NB4 (cell line): ENCODE results near the gene OPALIN.

ENCODE experiments used
- CTCF ChIP-seq: IDR thresholded peaks from one replicate; pipeline ENCODE4 v1.5.1; 2012; ENCODE audit warnings: low read depth, low read length
- MAX ChIP-seq: IDR thresholded peaks from 2 replicates; pipeline ENCODE4 v1.6.1; 2011; ENCODE audit warnings: low read depth, low read length
- MYC ChIP-seq: IDR thresholded peaks from 2 replicates; pipeline ENCODE4 v1.6.1; 2011; ENCODE audit warnings: low read depth, low read length
- POLR2A ChIP-seq: IDR thresholded peaks from 2 replicates; pipeline ENCODE4 v1.6.1; 2011; ENCODE audit warnings: mild to moderate bottlenecking; ENCODE audit not compliant: insufficient read length; ENCODE audit errors: extremely low read depth

- no peak for TF ChIP-seq CTCF
- no peak for TF ChIP-seq POLR2A
- no peak for TF ChIP-seq MAX
- no peak for TF ChIP-seq MYC
Measured at GRCh38 chr10:96377816-96378294, 19.1 kb upstream of the OPALIN start.
